ENCODE results near the gene LRRC7.
A peak's percentile ranks its signal among the peaks of the same experiment; 100 is the strongest.

LRRC7 gene

GRCh38 chr1:70048336-70049094 is 480.8 kb downstream of the LRRC7 start:
- no peak for DNase-seq

DNA sequence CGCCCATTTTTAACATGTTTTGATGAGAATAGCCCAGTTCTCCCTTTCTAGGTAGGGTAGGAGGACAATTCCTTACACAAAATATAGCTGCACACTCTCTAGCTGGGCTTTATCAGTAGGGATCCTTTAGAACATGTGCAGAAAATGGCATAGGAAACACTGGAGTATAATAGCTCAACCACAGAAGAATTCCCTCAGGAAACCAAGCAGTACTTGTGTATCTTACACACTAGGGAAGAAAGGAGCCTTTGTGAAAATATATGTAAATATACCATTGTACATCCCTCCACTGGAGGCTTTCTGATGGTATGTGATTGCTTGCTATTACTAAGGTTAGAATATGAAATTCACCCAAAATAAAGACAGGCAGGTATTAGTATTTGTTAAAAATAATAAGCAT is 484.2 kb downstream of the LRRC7 start:
- no peak for DNase-seq

DNA sequence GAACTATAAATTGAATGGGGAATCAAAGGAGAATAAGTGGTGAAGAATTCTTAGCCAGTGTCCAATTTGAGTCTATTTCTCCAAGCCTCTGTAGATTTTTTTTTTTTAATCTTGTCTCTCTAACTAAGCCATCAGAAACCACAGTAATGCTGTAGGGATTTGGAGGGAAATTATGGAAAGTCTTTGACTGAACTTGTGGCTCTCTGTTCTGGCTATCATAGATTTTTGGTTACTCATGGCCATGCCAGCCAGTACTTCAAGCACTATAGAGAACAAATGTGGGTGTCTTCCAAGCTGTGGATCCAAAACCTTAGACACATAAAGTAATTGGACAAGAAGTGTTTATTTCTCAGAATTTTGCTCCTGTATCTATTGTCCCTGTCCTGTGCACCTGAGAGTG is 489.8 kb downstream of the LRRC7 start:
- no peak for DNase-seq

GRCh38 chr1:70061231-70061630 is 493.5 kb downstream of the LRRC7 start:
- no peak for DNase-seq

GRCh38 chr1:70063861-70064260 is 496.1 kb downstream of the LRRC7 start:
- no peak for DNase-seq

GRCh38 chr1:70066711-70067110 is 499.0 kb downstream of the LRRC7 start:
- DNase-seq, result no peak

GRCh38 chr1:70071601-70072000 is 503.9 kb downstream of the LRRC7 start:
- DNase-seq, result no peak

DNA sequence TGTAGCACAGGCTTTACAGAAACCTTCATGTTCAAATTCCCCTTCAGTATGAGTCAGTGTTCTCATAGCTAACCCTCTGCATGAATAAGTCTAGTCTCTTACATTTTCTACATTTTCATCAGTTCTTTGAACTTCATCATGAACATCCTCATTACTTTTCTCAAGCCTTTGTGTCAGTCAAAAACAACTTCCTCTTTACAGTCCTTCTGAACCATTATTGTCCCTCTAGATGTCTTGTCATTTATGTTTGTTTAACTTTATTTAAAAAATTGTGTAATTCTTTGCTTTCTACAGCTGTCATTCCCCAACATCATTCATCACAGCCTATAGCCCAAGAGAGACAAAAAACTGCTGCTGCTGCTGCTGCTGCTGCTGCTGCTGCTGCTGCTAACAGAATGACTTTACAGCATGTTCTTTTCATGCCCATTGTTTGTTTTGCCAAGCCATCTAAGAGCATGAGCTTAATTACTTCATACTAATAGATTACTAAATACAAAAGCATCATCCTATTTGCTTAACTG is 504.6 kb downstream of the LRRC7 start:
- DNase-seq, result peak; percentile 50

DNA sequence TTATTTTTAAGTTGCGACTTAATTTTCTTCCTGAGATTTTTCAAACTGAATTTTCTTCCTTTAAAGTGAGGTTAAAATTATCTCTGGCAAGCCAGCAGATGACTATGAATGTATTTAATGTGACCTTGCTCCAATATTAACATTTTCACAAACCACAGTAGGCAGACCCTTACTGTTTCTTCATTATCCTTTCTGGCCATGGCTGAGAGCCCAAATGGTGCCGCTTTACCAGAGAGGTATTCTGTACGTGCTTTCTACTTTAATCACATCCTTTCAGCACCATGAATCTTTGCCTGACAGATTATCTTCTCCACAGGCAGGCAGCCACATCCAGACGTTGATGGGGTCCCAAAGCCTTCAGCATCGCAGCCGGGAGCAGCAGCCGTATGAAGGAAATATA is 508.0 kb downstream of the LRRC7 start:
- no peak for DNase-seq

DNA sequence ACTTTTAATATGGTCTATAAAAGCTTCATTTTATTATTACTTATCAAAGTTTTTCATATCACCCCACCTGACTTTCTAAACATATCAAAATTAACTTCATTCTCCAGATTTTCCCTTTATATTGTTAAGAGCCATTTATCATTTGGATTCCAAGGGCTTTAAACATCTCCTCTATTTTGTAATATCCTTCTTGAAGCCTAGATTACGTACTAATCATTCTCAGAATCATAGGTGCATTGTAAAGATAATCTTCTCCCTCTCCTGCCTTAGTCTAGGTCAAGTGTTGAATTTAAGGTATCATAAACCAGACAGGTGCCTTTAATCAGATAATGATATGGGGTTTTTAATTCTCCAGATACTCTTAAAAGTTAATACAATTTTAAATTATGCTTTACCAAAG is 509.3 kb downstream of the LRRC7 start:
- DNase-seq, result no peak

- no peak for DNase-seq
Observed at GRCh38 chr1:70079546-70079945, 511.8 kb downstream of the LRRC7 start.

GRCh38 chr1:70083519-70083918 is 515.8 kb downstream of the LRRC7 start:
- DNase-seq, result peak; percentile 94

DNA sequence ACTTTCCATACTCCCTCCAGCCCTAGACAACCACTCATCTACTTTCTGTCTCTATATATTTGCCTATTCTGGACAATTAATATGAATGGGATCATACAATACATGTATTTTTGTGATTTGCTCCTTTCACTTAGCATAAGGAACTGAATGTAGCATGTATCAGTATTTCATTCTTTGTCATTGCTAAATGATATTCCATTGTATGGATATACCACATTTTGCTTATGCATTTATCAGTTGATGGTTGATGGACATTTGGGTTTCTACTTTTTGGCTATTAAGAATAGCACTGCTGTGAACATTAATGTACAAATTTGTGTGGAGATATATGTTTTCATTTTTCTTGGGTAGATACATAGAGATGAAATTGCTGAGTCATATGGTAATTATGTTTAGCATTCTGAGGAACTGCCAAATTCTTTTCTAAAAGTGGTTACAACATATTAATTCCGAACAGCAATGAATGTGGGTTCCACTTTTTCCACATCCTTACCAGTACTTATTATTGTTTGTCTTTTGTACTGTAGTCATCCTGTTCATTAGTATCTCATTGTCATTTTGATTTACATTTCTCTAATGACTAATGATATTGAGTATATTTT is 516.7 kb downstream of the LRRC7 start:
- peak; percentile 33 for DNase-seq

DNA sequence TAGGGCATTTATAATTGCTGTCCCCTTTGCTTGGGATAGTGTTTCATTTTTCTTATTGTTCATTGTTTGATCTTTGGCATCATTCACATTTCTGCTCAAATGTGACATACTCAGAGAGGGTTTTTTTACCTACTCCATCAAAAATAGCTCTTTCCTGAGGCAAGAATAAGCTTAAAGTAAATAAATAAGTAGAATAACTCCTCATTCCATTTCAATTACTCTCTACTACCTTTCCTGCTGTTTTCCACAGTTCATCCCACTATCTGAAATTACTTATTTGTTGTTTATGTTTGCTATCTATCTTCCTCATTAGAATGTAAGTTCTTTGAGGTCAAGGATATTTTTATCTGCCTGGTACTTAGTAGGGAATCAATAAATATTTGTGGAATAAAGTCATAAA is 517.8 kb downstream of the LRRC7 start:
- no peak for DNase-seq

GRCh38 chr1:70086897-70087296 is 519.2 kb downstream of the LRRC7 start:
- no peak for DNase-seq

- no peak for DNase-seq
Observed at GRCh38 chr1:70090141-70090540, 522.4 kb downstream of the LRRC7 start.

- DNase-seq, result no peak
Observed at GRCh38 chr1:70090875-70091274, 523.2 kb downstream of the LRRC7 start.

DNA sequence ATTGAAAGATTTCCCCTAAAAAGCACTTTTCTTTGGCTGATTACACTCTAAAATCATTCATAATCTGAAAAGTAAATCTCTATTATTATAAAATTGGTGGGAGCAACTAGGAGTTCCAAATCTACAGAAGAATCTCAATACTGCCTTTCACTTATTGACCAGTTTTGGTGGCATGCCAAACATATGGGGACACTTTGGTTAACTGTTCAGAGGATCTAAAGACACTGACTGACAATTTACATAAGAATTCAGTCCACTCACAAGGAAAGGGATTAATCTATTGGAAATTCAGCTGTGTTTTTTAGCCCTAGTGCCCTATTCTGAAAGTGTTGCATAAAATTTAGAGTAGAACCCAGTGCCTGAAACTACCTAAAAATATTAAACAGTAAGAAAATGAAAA is 524.1 kb downstream of the LRRC7 start:
- no peak for DNase-seq

DNA sequence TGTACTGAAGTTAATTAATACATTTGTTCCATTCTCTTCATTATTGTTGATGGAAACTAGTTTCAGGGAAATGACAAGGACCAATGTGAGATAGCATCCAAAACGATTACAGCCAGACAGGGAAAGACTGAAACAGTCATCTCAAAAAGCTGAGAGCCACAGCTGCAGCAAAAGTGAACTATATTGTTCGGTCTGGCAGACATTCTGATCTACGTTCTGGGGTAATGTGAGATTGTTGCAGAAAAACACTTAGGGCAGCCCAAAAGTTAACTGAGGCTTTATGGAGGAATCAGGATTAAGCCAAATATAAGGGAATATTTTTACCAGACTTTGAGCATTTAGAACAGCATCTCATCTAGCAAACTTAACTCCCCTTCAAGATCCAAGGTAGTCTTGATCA is 524.8 kb downstream of the LRRC7 start:
- DNase-seq, result no peak

GRCh38 chr1:70093250-70093975 is 525.7 kb downstream of the LRRC7 start:
- no peak for DNase-seq

DNA sequence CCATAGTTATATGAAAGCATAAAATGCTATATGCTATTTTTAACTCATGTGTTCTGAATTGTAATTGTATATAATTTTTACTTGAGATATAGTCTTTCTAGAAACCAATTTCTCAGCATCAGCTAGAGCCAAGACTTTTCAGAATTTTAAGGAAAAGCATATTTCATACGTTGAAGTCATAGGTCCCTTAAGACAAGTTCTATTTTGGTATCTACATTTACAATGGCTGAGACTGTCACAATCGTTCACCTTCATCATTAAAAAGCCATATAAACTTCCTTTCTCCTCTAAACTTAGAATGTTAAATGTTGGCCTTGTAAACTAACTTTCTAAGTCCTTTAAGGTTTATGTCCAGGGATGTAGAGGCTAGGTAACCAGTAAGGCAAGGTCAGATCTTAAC is 533.5 kb downstream of the LRRC7 start:
- DNase-seq, result no peak

- DNase-seq, result no peak
Observed at GRCh38 chr1:70101774-70102173, 534.1 kb downstream of the LRRC7 start.

DNA sequence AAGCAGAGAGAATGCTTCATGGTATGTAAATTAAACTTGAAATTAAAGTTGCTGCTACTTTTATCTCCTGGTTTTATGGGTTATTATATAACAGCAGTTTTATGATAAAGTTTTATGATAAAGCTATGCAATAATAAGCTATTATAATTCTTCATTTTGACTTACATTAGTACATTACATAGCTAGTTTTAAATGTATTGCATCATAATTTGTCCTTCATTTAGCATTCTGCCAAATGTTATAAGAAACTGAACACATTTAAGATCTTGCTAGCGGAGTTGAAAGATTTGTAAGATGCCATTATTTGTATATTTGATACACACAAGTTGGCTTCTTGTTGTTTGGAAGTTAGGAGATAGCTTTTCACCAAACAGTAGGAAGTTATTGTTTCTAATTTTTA is 536.0 kb downstream of the LRRC7 start:
- DNase-seq, result no peak

- DNase-seq, result no peak
Observed at GRCh38 chr1:70109241-70109640, 541.5 kb downstream of the LRRC7 start.

All from MV-4-11 (cell line).